HCT116 (cell line): Measurements from ENCODE around the gene LTB4R. TPM values are rescaled to one million over a fixed set of nuclear protein-coding genes. Genes with fewer than 3 reads are reported as not detected.
"Not testable (repeated sequence)": the region's sequence is repeated elsewhere in the genome, so short reads cannot be mapped to it uniquely, and the experiment has no call there.

Experiments used
- ATAC-seq: fragments of 200-7000 bp; cut with Tn5 transposase; 2 replicates; pipeline ENCODE4 v1.9.1; 2020; ENCODE audit warnings: mild to moderate bottlenecking, moderate library complexity
- BruUV-seq: library from RNA; stranded (reverse); fragments of 400-500 nt; replicated peaks from 2 replicates; lab custom pipeline; 2021; lab: Mats Ljungman, UMichigan
- CTCF ChIA-PET: fragments of 300-600 bp; sonication (Branson Sonifier 250); formaldehyde crosslinking; loops from one replicate; lab custom pipeline; 2021; ENCODE audit warnings: antibody characterized with exemption; lab: Charles Lee
- POLR2A ChIA-PET: fragments of 300-600, 350-600 bp; sonication (Branson Sonifier 250); formaldehyde crosslinking; loops from one replicate; lab custom pipeline; 2021; ENCODE audit warnings: antibody characterized with exemption; lab: Charles Lee
- RAD21 ChIA-PET, 2 experiments: fragments of 300-600 bp; sonication (Branson Sonifier 250); formaldehyde crosslinking; loops; one replicate each; lab custom pipeline; 2023; ENCODE audit warnings: low total read pairs in 2 of 2; ENCODE audit not compliant: uncharacterized antibody in 2 of 2, unreplicated experiment in 2 of 2, low non-redundant PET in 1 of 2; lab: Charles Lee
- DNase-seq: peaks from one replicate; pipeline ENCODE4 v3.0.0-alpha.2; 2010; ENCODE audit warnings: low read depth, low spot score
- H2AFZ ChIP-seq: fragments of 200-600 bp; shearing (Covaris generic), sonication (generic); 2 replicates; pipeline ENCODE4 v1.6.1; 2017; ENCODE audit warnings: low read depth, mixed run types, mixed read lengths, antibody characterized with exemption, low read length; ENCODE audit not compliant: poor library complexity, severe bottlenecking
- H3K27ac ChIP-seq: 2 replicates; pipeline ENCODE4 v1.5.1; 2012; ENCODE audit warnings: low read depth, low read length
- H3K27me3 ChIP-seq: fragments of 200-600 bp; sonication (generic); 2 replicates; pipeline ENCODE4 v1.6.1; 2016; ENCODE audit warnings: mixed run types, low read length, mixed read lengths; ENCODE audit not compliant: insufficient read depth
- H3K36me3 ChIP-seq, 2 experiments: fragments of 200-500 bp in 1 of 2; fragments of 200-600 bp in 1 of 2; sonication (Bioruptor generic) in 1 of 2; sonication (generic) in 1 of 2; 2 replicates each; pipeline versions ENCODE4 v1.5.1 to v1.6.1; 2014 to 2016; ENCODE audit warnings: low read length in 2 of 2, inconsistent platforms in 1 of 2, mixed read lengths in 1 of 2, mixed run types in 1 of 2; ENCODE audit not compliant: insufficient read depth in 2 of 2, control insufficient read depth in 1 of 2
- H3K4me1 ChIP-seq, 2 experiments: fragments of 200-600 bp in 1 of 2; sonication (generic) in 1 of 2; 2 replicates each; pipeline versions ENCODE4 v1.5.1 to v1.6.1; 2012 to 2017; ENCODE audit warnings: low read length in 2 of 2, inconsistent platforms in 1 of 2, mild to moderate bottlenecking in 1 of 2, mixed read lengths in 1 of 2, mixed run types in 1 of 2, moderate library complexity in 1 of 2; ENCODE audit not compliant: insufficient read depth in 2 of 2, control insufficient read depth in 1 of 2
- H3K4me2 ChIP-seq: fragments of 200-600 bp; sonication (generic); 2 replicates; pipeline ENCODE4 v1.6.1; 2017; ENCODE audit warnings: mixed run types, low read length, mixed read lengths
- H3K4me3 ChIP-seq, 2 experiments: fragments of 200-600 bp in 1 of 2; sonication (generic) in 1 of 2; replicated peaks in 1 of 2; 2 replicates each; pipeline ENCODE4 v1.5.1; 2011 to 2016; ENCODE audit warnings: low read length in 2 of 2, control low read depth in 1 of 2, low read depth in 1 of 2, mild to moderate bottlenecking in 1 of 2, mixed read lengths in 1 of 2, mixed run types in 1 of 2
- H3K79me2 ChIP-seq: fragments of 200-600 bp; sonication (generic); 2 replicates; pipeline ENCODE4 v1.6.1; 2017; ENCODE audit warnings: mild to moderate bottlenecking, mixed run types, low read length, moderate library complexity, mixed read lengths; ENCODE audit not compliant: insufficient read depth
- H3K9ac ChIP-seq: fragments of 200-600 bp; sonication (generic); 2 replicates; pipeline ENCODE4 v1.6.1; 2016; ENCODE audit warnings: low read length, mixed read lengths
- H3K9me2 ChIP-seq: fragments of 200-600 bp; sonication (generic), shearing (Covaris generic); 2 replicates; pipeline ENCODE4 v1.6.1; 2017; ENCODE audit warnings: mixed run types, mild to moderate bottlenecking, moderate library complexity; ENCODE audit not compliant: insufficient read depth
- H3K9me3 ChIP-seq, 2 experiments: fragments of 200-500 bp in 1 of 2; fragments of 200-600 bp in 1 of 2; sonication (Bioruptor generic) in 1 of 2; sonication (generic) in 1 of 2; 2 replicates each; pipeline ENCODE4 v1.6.1; 2014 to 2017; ENCODE audit warnings: low read length in 2 of 2, mixed read lengths in 2 of 2, inconsistent platforms in 1 of 2, low read depth in 1 of 2, mild to moderate bottlenecking in 1 of 2, mixed run types in 1 of 2, moderate library complexity in 1 of 2; ENCODE audit not compliant: control insufficient read depth in 1 of 2, insufficient read depth in 1 of 2
- H4K20me1 ChIP-seq: fragments of 200-600 bp; sonication (generic), shearing (Covaris generic); 2 replicates; pipeline ENCODE4 v1.6.1; 2017; ENCODE audit warnings: mixed run types, mild to moderate bottlenecking, moderate library complexity; ENCODE audit not compliant: insufficient read depth
- CTCF ChIP-seq, 3 experiments: fragments of 200-600 bp in 1 of 3; sonication (generic) in 1 of 3; IDR thresholded peaks in 2 of 3; conservative IDR thresholded peaks in 1 of 3; 2 replicates each; pipeline ENCODE4 v1.5.1; 2012 to 2017; ENCODE audit warnings: low read depth in 2 of 3, low read length in 2 of 3, antibody characterized with exemption in 1 of 3, borderline replicate concordance in 1 of 3, control low read depth in 1 of 3, mild to moderate bottlenecking in 1 of 3, mixed read lengths in 1 of 3, mixed run types in 1 of 3, moderate library complexity in 1 of 3; ENCODE audit not compliant: insufficient read depth in 1 of 3
- FOSL1 ChIP-seq: IDR thresholded peaks from 2 replicates; pipeline ENCODE4 v1.6.1; 2012; ENCODE audit warnings: low read depth
- JUND ChIP-seq: IDR thresholded peaks from 2 replicates; pipeline ENCODE4 v1.6.1; 2012
- MAX ChIP-seq: IDR thresholded peaks from 2 replicates; pipeline ENCODE4 v1.6.1; 2012
- POLR2AphosphoS5 ChIP-seq: IDR thresholded peaks from 2 replicates; pipeline ENCODE4 v1.6.1; 2011; ENCODE audit warnings: mild to moderate bottlenecking, low read depth, low read length, moderate library complexity
- RAD21 ChIP-seq: IDR thresholded peaks from 2 replicates; pipeline ENCODE4 v1.6.1; 2012; ENCODE audit warnings: low read depth, mild to moderate bottlenecking
- SRF ChIP-seq: IDR thresholded peaks from 2 replicates; pipeline ENCODE4 v1.6.1; 2012; ENCODE audit warnings: low read depth
- TCF7L2 ChIP-seq: IDR thresholded peaks from 2 replicates; pipeline ENCODE4 v1.7.0; 2011; ENCODE audit warnings: borderline replicate concordance, inconsistent platforms; ENCODE audit not compliant: insufficient read depth, insufficient read length; ENCODE audit errors: extremely low read depth
- YY1 ChIP-seq: IDR thresholded peaks from 2 replicates; pipeline ENCODE4 v1.6.1; 2011; ENCODE audit warnings: low read length, low read depth, moderate library complexity, mild to moderate bottlenecking; ENCODE audit not compliant: insufficient replicate concordance; ENCODE audit errors: extremely low read depth
- ZFX ChIP-seq: fragments of 450-650 bp; IDR thresholded peaks from 2 replicates; pipeline ENCODE4 v1.6.1; 2017
- intact Hi-C: fragments of 100-400 bp; cut with micrococcal nuclease; formaldehyde crosslinking; loops from 2 replicates; pipeline ENCODE4 v1.10.0; 2022
- total RNA-seq: library from RNA; stranded (reverse); gene quantifications from one replicate; pipeline ENCODE4 v1.2.1, GENCODE V29; 2021; ENCODE audit not compliant: unreplicated experiment
- TF ChIP-seq, protein P1 (sequence below): IDR thresholded peaks from 2 replicates; pipeline ENCODE4 v1.6.1; 2012

Gene LTB4R
- total RNA-seq, 1 experiment from 2014 or later, result 14.8 TPM

DNA sequence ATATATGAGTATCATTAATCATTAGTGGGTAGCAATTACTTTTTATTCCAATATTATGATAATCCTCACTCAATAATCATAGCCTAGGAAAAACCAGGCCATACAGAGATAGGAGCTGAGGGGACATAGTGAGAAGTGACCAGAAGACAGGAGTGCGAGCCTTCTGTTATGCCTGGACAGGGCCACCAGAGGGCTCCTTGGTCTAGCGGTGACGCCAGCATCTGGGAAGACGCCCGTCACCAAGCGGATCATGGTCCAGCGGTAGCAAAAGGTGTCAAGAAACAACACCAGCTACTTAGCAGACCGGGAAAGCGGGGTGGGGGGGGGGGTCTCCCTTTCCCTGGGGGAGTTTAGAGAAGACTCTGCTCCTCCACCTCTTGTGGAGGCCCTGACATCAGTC lies 16.6 kb downstream of the LTB4R start:
- intact Hi-C loops, H3K9ac ChIP-seq, DNase-seq, H4K20me1 ChIP-seq, H3K4me1 ChIP-seq, H3K4me3 ChIP-seq, H3K27ac ChIP-seq, H3K9me2 ChIP-seq, H3K27me3 ChIP-seq, H2AFZ ChIP-seq, H3K9me3 ChIP-seq, BruUV-seq, POLR2A ChIA-PET, H3K79me2 ChIP-seq, H3K36me3 ChIP-seq, H3K4me2 ChIP-seq, ATAC-seq: not testable (repeated sequence)
- ChIA-PET CTCF (interaction anchor here (0.7 to 4.3 kb wide), 4 partner anchors 20 to 114 kb away, joined by 4 to 28 read pairs (median 11); no protein-coding TSS in a partner anchor), RAD21 (interaction anchor here (0.6 to 1.2 kb wide), 2 partner anchors 104 to 270 kb away, joined by 3 read pairs; no protein-coding TSS in a partner anchor)
- peak; percentile 37 to 39 (median 38); a peak in 5 of 6 replicates for TF ChIP-seq CTCF (IDR thresholded peaks at IDR 0.05 in 2 of 3, conservative IDR thresholded peaks at IDR 0.05 in 1 of 3; ENCODE audit: borderline replicate concordance in 1 of 3, insufficient read depth in 1 of 3, low read depth in 2 of 3, low read length in 2 of 3)
- TF ChIP-seq RAD21, result peak; percentile 57

- Histone ChIP-seq H3K9me2 (no peaks in the 10 kb centered on the region), H3K27me3 (no peaks in the 10 kb centered on the region), H4K20me1 (no peaks in the 10 kb centered on the region), H3K36me3 (no peaks in the 10 kb centered on the region), H3K79me2 (no peaks in the 10 kb centered on the region), H3K4me3 (no peak overlapping the region), H2AFZ (no peak overlapping the region), H3K4me2 (no peak overlapping the region), H3K27ac (no peak overlapping the region), H3K9ac (no peak overlapping the region), H3K4me1 (peaks cover 4 to 10% of the 10 kb centered on the region in 2 experiments), H3K9me3 (no peaks in the 10 kb centered on the region)
- intact Hi-C loops, result no loop called here
- ChIA-PET RAD21 (interaction anchor here in 1 of 2 experiments (0.8 kb wide), 1 partner anchor 103 kb away, joined by 3 read pairs; no protein-coding TSS in a partner anchor), POLR2A (interaction anchor here (1.1 kb wide), 1 partner anchor 103 kb away, joined by 4 read pairs; no protein-coding TSS in a partner anchor), CTCF (interaction anchor here (1.4 to 2.9 kb wide), 2 partner anchors 102 to 107 kb away, joined by 9 to 17 read pairs; no protein-coding TSS in a partner anchor)
- ATAC-seq (no peak), DNase-seq (no peak)
- no TSS peak for BruUV-seq
- no peak for TF ChIP-seq POLR2AphosphoS5
- TF ChIP-seq FOSL1, result no peak
- no peak for TF ChIP-seq ZFX
- TF ChIP-seq MAX, result no peak
- TF ChIP-seq CTCF (IDR thresholded peaks at IDR 0.05 in 2 of 3, conservative IDR thresholded peaks at IDR 0.05 in 1 of 3; ENCODE audit: borderline replicate concordance in 1 of 3, insufficient read depth in 1 of 3, low read depth in 2 of 3, low read length in 2 of 3), result no peak
- no peak for TF ChIP-seq TCF7L2
- no peak for TF ChIP-seq JUND
- TF ChIP-seq, protein P1, sequence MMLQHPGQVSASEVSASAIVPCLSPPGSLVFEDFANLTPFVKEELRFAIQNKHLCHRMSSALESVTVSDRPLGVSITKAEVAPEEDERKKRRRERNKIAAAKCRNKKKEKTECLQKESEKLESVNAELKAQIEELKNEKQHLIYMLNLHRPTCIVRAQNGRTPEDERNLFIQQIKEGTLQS, result no peak
- TF ChIP-seq YY1, result no peak
- TF ChIP-seq SRF, result no peak
Measured at GRCh38 chr14:24329073-24329663, 17.9 kb downstream of the LTB4R start.
